AG09319 (cell line): Measurements from ENCODE around the gene C2CD4A.

ENCODE experiments used
- DNase-seq: peaks from one replicate; pipeline ENCODE4 v3.0.0-alpha.2; 2010; ENCODE audit warnings: low read depth; ENCODE audit errors: extremely low read depth
- TF ChIP-seq, protein P1 (sequence below): IDR thresholded peaks from 2 replicates; pipeline ENCODE4 v1.5.1; 2011; ENCODE audit warnings: low read depth, mild to moderate bottlenecking, inconsistent platforms, low read length, moderate library complexity

The C2CD4A gene

GRCh38 chr15:62109437-62109836, 42.7 kb downstream of the C2CD4A start:
- TF ChIP-seq, protein P1, sequence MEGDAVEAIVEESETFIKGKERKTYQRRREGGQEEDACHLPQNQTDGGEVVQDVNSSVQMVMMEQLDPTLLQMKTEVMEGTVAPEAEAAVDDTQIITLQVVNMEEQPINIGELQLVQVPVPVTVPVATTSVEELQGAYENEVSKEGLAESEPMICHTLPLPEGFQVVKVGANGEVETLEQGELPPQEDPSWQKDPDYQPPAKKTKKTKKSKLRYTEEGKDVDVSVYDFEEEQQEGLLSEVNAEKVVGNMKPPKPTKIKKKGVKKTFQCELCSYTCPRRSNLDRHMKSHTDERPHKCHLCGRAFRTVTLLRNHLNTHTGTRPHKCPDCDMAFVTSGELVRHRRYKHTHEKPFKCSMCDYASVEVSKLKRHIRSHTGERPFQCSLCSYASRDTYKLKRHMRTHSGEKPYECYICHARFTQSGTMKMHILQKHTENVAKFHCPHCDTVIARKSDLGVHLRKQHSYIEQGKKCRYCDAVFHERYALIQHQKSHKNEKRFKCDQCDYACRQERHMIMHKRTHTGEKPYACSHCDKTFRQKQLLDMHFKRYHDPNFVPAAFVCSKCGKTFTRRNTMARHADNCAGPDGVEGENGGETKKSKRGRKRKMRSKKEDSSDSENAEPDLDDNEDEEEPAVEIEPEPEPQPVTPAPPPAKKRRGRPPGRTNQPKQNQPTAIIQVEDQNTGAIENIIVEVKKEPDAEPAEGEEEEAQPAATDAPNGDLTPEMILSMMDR, result no peak
- DNase-seq, result no peak

GRCh38 chr15:62109982-62110851, 43.4 kb downstream of the C2CD4A start:
- no peak for DNase-seq
- TF ChIP-seq, protein P1, result no peak

- DNase-seq, result no peak
Measured at GRCh38 chr15:62112081-62112480, 45.3 kb downstream of the C2CD4A start.

DNA sequence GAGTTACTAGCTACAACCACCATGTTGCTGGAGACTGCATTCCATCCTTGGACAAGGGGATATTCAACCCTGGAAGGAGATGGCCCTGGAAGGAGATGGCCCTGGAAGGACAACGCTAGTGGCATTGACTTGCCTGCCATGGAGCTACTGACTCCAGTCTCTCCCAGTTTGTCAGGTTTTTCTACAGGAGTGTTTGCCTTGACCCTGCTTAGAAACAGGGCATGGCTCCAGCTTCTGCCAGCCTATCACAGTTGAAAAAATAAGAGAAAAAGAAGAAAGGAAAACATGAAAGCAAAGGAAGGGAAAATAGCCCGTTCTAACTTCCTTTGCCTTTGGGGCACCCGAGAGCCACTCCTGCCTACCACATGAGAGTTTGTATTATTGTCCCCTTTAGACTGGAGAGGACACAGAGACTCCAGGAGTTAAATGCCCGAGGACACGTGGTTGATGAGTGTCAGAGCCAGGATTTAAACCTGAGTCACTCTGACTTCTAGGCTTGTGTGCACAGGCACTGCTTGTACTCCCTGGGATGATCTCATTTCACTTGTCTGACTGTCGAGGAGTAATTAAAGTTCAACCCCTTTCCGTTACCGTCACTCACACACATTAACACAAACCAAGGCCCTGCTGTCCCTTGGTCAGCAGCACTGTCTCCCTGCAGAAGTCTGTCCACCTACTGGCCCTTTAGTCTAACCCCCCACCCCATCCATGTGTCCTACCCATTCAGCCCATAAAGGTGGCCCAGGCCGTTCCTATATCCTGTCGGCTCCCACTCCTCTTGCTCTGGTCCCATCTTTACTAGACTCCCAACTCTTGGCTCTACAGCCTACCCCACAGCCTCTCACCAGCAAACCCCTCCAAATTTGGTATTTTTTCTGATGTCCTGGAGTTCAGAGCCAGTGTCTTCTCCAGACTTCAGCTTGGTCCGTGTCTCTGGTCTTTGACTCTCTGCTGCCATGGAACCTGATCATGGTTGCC, 46.1 kb downstream of the C2CD4A start:
- TF ChIP-seq, protein P1, result no peak
- no peak for DNase-seq

More at GRCh38 chr15:62112081-62112480, 45.3 kb downstream of the C2CD4A start:
- TF ChIP-seq, protein P1, result no peak

GRCh38 chr15:62115847-62116246, 49.1 kb downstream of the C2CD4A start:
- no peak for DNase-seq
- TF ChIP-seq, protein P1, result no peak

DNA sequence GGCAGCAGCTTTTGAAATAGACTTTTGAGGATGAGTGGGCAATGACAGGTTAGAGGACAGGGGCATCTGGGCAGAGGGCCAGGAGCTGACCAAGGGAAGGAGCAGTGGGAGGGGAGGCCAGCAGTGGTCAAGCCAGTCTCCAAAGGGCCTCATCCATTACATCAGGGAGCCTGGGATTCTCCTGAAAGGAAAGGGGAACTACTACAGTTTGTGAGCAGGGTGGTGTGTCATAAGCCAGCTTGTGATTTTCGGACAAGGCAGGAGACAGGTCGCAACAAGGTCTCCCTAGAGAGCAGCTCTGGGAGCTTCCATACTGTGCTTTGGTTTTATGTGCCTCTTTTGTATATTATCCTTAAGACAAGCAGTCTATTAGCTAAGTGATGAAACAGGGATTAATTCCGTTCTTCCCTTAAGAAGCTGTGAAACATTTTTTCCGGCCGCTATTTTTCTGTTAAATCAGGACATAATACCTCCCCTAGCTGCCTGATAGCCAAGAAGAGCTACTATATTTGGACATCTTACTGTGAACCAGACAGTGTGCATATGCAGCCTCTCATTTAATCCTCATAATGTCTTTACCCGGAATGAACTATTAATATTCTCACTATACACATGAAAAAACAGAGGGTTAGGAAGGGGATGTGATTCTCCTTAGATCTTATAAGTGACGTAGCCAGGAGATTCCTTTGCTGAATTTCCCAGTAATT, 51.9 kb downstream of the C2CD4A start:
- DNase-seq, result no peak

More for the DNA sequence above, 51.9 kb downstream of the C2CD4A start:
- TF ChIP-seq, protein P1, result no peak
